Kidney (tissue), 14 donors: ENCODE data around the gene MN1. TPM values are rescaled to one million over a fixed set of nuclear protein-coding genes. Genes with fewer than 3 reads are reported as not detected.
A peak's percentile ranks its signal among the peaks of the same experiment; 100 is the strongest.

Experiments
- DNase-seq, 5 donors: peaks; one replicate each; pipeline ENCODE4 v3.0.0-alpha.2; 2013 to 2020
- FAIRE-seq: peaks from 2 replicates; lab custom pipeline; 2012; peaks lifted over from hg19 to GRCh38; lab: Jason Lieb, UNC
- H3K27ac ChIP-seq, 2 donors: one replicate each; pipeline ENCODE4 v1.7.0; 2013; ENCODE audit warnings: low read depth in 2 of 2, low read length in 2 of 2, inconsistent platforms in 1 of 2
- H3K27me3 ChIP-seq: one replicate; pipeline ENCODE4 v1.7.1; 2013; ENCODE audit warnings: low read length, inconsistent platforms; ENCODE audit not compliant: control insufficient read depth, insufficient read depth
- H3K36me3 ChIP-seq, 3 donors: one replicate each; pipeline versions ENCODE4 v1.7.0 to v1.7.1; 2013; ENCODE audit warnings: low read length in 3 of 3, control low read depth in 1 of 3, inconsistent platforms in 1 of 3; ENCODE audit not compliant: insufficient read depth in 3 of 3, control insufficient read depth in 2 of 3
- H3K4me1 ChIP-seq, 3 donors: one replicate each; pipeline versions ENCODE4 v1.7.0 to v1.7.1; 2013; ENCODE audit warnings: low read length in 3 of 3, inconsistent platforms in 1 of 3, low read depth in 1 of 3; ENCODE audit not compliant: control insufficient read depth in 2 of 3, insufficient read depth in 2 of 3
- H3K4me3 ChIP-seq, 3 donors: one replicate each; pipeline versions ENCODE4 v1.7.0 to v1.8.1; 2013; ENCODE audit warnings: low read length in 3 of 3, control low read depth in 1 of 3, inconsistent platforms in 1 of 3
- H3K9ac ChIP-seq, 3 donors: one replicate each; pipeline versions ENCODE4 v1.7.0 to v1.7.1; 2013; ENCODE audit warnings: low read length in 3 of 3, control low read depth in 1 of 3, inconsistent platforms in 1 of 3
- H3K9me3 ChIP-seq, 3 donors: one replicate each; pipeline versions ENCODE4 v1.7.0 to v1.7.1; 2013; ENCODE audit warnings: low read length in 3 of 3, control low read depth in 1 of 3, inconsistent platforms in 1 of 3; ENCODE audit not compliant: control insufficient read depth in 2 of 3, insufficient read depth in 1 of 3
- intact Hi-C: fragments of 100-400 bp; cut with DNase I; formaldehyde crosslinking; loops from one replicate; pipeline ENCODE4 v1.11.1; 2022
- polyA plus RNA-seq: library from polyadenylated mRNA; stranded (reverse); fragments of 350-450 nt; fragmentation: Illumina TruSeq; extraction: RNeasy Lipid Tissue Mini Kit (QIAGEN cat#74804); gene quantifications from one replicate; pipeline ENCODE4 v1.2.3, GENCODE V29; 2014; ENCODE audit warnings: low read depth, low replicate concordance; ENCODE audit not compliant: insufficient read depth
- total RNA-seq: library from RNA; stranded (reverse); fragmentation: NEBNext Ultra II Directional; extraction: Animal tissue kit (Norgen Biotek cat#: 25700); gene quantifications from one replicate; pipeline ENCODE4 v1.2.1, GENCODE V29; 2021
- TF ChIP-seq, protein P1 (sequence below): IDR thresholded peaks from 3 replicates; pipeline ENCODE4 v1.5.1; 2012; ENCODE audit warnings: mild to moderate bottlenecking, moderate library complexity, borderline replicate concordance; ENCODE audit not compliant: insufficient read depth; ENCODE audit errors: extremely low read depth
- donor health status: control.
- donor health status: control.
- donor health status: control.
- donor health status: control.
- donor health status: control.
- donor health status: DM: yes; HTN: yes; CAD: no.
- donor health status: Normal renal cell carcinoma (clear cell type).

Gene MN1
- total and polyA plus RNA-seq, 2 donors from 2014 or later = 0.92 to 3.2 TPM

DNA sequence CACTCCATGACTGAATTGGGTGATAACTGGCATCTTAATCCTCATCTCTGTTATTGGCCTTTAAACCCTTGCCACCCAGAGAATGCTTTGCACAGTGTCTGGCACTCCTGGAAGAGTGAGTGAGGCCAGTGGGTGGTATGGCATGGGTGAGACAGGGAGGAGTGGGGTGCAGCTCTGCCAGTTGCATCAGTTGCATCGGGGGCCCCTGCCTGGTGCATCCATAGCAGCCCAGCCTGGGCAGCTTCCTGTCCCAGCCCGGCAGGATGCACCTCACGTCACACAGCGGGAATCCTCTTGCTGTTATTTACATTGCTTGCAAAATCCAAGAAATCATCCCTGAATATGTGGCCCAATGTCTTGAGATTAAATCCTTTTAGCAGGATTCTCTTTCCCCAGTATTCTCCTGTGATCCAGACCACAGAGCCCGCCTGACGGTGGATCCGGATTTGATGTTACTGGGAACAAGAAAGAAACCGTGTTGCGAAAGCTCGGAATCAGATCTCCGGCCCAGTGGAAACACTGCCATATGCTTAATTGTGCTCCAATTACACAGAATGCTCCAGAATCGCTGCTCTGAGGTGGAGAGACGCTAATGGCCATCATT is 37.6 kb upstream of the MN1 start:
- TF ChIP-seq, protein P1, sequence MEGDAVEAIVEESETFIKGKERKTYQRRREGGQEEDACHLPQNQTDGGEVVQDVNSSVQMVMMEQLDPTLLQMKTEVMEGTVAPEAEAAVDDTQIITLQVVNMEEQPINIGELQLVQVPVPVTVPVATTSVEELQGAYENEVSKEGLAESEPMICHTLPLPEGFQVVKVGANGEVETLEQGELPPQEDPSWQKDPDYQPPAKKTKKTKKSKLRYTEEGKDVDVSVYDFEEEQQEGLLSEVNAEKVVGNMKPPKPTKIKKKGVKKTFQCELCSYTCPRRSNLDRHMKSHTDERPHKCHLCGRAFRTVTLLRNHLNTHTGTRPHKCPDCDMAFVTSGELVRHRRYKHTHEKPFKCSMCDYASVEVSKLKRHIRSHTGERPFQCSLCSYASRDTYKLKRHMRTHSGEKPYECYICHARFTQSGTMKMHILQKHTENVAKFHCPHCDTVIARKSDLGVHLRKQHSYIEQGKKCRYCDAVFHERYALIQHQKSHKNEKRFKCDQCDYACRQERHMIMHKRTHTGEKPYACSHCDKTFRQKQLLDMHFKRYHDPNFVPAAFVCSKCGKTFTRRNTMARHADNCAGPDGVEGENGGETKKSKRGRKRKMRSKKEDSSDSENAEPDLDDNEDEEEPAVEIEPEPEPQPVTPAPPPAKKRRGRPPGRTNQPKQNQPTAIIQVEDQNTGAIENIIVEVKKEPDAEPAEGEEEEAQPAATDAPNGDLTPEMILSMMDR = no peak
- H3K4me1 ChIP-seq = no peaks in the 10 kb centered on the region
- FAIRE-seq (no peak), DNase-seq (no peak)
- H3K36me3 ChIP-seq = no peaks in the 10 kb centered on the region
- no peak overlapping the region for H3K4me3 ChIP-seq
- no peak overlapping the region for H3K27ac ChIP-seq
- no peak overlapping the region for H3K9ac ChIP-seq
- no peaks in the 10 kb centered on the region for H3K27me3 ChIP-seq
- H3K9me3 ChIP-seq = no peaks in the 10 kb centered on the region
- intact Hi-C loops = no loop called here

DNA sequence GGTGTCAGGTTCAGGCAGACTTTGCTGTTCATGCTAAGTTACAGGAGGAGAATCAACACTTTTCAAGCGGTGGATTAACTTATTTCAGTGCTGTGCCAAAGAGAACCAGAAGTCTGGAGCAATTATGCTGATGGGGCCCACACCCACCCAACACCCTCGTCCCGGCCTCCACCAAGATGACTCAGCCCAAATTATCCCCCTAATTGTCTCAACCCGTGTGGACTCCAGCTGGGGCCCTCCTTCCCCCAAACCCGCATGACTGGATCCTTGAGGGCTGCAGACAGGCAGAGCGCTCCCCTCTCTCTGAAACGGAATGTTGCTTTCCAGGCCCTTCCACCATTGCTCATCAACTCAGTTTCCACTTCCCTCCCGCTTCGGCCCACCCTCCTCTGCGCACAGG is 34.6 kb upstream of the MN1 start:
- FAIRE-seq = no peak
- no peak overlapping the region for H3K27ac ChIP-seq
- no peaks in the 10 kb centered on the region for H3K36me3 ChIP-seq
- no peaks in the 10 kb centered on the region for H3K9me3 ChIP-seq
- no peak for DNase-seq
- intact Hi-C loops = no loop called here
- no peak overlapping the region for H3K9ac ChIP-seq
- no peaks in the 10 kb centered on the region for H3K4me1 ChIP-seq
- TF ChIP-seq, protein P1 = no peak
- no peak overlapping the region for H3K4me3 ChIP-seq
- H3K27me3 ChIP-seq = no peaks in the 10 kb centered on the region

DNA sequence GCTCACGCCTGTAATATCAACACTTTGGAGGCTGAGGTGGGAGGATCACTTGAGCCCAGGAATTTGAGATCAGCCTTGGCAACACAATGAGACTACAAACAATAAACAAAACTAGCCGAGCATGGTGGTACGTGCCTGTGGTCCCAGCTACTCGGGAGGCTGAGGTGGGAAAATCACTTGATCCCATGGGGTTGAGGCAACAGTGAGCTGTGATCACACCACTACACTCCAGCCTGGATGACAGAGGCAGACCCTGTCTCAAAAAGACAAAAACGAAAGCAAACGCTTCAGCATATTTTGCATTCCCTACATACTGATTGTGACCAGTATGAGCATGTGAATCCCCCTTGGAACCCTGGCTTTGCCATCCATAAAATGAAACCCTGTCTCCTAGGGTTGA is 33.9 kb upstream of the MN1 start:
- FAIRE-seq (no peak), DNase-seq (peak in 1 of 5 donors; percentile 17)
- Histone ChIP-seq H3K27ac (no peak overlapping the region), H3K4me3 (no peak overlapping the region), H3K4me1 (no peaks in the 10 kb centered on the region), H3K36me3 (no peaks in the 10 kb centered on the region), H3K9me3 (no peaks in the 10 kb centered on the region), H3K9ac (no peak overlapping the region), H3K27me3 (no peaks in the 10 kb centered on the region)
- TF ChIP-seq, protein P1 = no peak
- intact Hi-C loops = no loop called here
